GM19043 (cell line): ENCODE measurements around the gene LMOD2.

ENCODE experiments used
- ATAC-seq: cut with Tn5 transposase; IDR thresholded peaks from one replicate; pipeline ENCODE4 v1.9.1; 2021; ENCODE audit warnings: low read depth; ENCODE audit not compliant: unreplicated experiment

Gene LMOD2

DNA sequence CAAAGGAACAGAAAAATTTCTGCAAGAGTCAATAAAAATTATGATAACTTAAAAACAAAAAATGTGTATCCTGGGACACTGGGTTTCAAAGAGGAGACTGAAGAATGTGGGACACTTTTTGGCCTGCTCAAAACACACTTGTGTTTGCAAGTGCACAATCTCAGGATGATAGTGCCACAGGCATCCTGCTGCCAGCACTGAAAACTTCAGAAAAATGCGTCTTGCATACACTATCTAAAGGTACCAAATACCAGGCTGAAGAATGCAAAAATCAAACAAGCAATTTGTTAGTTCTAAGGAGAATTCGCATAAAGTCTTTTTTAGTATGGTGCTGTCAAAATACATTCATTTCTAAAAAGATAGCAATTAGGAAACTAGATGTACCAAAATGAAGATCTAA, 55.0 kb downstream of the LMOD2 start:
- ATAC-seq, result no peak

DNA sequence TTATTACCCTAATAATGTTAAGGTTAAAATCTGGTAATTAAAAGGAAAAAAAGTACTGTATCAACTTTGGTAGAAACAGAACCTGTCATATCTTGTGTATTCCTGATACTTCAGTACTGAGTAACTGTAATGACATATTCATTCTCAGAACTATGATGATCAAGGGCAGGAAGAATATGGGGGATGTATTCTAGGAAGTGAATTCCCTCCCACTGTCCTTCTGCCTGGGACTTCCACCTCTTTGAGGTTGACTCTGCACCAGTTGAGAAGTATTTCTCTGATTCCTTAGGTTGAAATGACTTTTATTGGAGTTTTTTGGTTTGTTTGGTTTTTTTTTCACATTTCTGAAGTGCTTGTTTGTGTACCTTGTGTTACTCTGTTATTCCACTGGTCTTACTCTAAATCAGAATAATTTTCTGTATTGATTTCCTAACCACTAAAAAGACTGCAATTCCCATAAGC, 56.2 kb downstream of the LMOD2 start:
- ATAC-seq, result no peak

DNA sequence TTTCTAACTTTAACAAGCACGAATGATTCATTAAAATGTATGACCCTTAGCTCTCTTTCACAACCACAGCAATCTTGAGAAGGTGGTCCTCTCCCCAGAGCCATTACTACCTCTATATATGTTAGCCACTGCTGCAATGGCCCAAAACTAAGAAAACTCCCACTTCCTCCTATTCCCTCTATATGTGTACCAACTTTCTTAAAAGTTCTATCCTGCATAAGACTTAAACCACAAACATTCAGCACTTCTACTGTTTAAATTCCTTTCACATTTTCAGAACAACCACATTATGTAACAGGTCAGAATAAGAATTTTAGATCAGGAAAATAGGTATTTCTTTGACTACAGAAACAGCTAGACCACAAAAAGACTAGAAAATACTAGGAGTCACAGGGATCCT, 57.0 kb downstream of the LMOD2 start:
- ATAC-seq, result no peak
